HL-60 (cell line): ENCODE results near the gene GPR162.

Source experiments
- CTCF ChIP-seq: IDR thresholded peaks from one replicate; pipeline ENCODE4 v1.5.1; 2011; ENCODE audit warnings: low read length, control low read depth, inconsistent platforms; ENCODE audit not compliant: insufficient read depth
- GABPA ChIP-seq: IDR thresholded peaks from 2 replicates; pipeline ENCODE4 v1.6.1; 2012; ENCODE audit warnings: low read depth
- POLR2AphosphoS5 ChIP-seq: IDR thresholded peaks from 2 replicates; pipeline ENCODE4 v1.6.1; 2012; ENCODE audit warnings: low read depth
- REST ChIP-seq: IDR thresholded peaks from 2 replicates; pipeline ENCODE4 v1.6.1; 2012; ENCODE audit warnings: low read depth; ENCODE audit not compliant: insufficient replicate concordance
- SPI1 ChIP-seq: IDR thresholded peaks from 2 replicates; pipeline ENCODE4 v1.6.1; 2012; ENCODE audit warnings: low read depth, mild to moderate bottlenecking, borderline replicate concordance

- no peak for TF ChIP-seq POLR2AphosphoS5
- TF ChIP-seq GABPA, result no peak
- no peak for TF ChIP-seq CTCF
- no peak for TF ChIP-seq REST
- no peak for TF ChIP-seq SPI1
Measured at GRCh38 chr12:6821591-6822425, at the start of gene GPR162.
